OCI-M1 (cell line): ENCODE measurements around the gene PCDHGB6.
"Not testable (repeated sequence)": the region's sequence is repeated elsewhere in the genome, so short reads cannot be mapped to it uniquely, and the experiment has no call there.

Experiments used
- DNase-seq: peaks from one replicate; lab custom pipeline; 2025; lab: John Stamatoyannopoulos, UW

The PCDHGB6 gene

DNA sequence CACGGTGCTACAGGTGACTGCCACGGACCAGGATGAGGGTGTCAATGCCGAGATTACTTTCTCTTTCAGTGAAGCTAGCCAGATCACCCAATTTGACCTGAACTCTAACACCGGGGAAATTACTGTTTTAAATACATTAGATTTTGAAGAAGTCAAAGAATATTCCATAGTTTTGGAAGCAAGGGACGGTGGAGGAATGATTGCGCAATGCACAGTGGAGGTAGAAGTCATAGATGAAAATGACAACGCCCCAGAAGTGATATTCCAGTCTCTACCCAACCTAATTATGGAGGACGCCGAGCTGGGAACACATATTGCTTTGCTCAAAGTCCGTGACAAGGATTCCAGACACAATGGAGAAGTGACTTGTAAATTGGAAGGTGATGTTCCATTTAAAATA is 19.2 kb upstream of the PCDHGB6 start:
- DNase-seq, result no peak

DNA sequence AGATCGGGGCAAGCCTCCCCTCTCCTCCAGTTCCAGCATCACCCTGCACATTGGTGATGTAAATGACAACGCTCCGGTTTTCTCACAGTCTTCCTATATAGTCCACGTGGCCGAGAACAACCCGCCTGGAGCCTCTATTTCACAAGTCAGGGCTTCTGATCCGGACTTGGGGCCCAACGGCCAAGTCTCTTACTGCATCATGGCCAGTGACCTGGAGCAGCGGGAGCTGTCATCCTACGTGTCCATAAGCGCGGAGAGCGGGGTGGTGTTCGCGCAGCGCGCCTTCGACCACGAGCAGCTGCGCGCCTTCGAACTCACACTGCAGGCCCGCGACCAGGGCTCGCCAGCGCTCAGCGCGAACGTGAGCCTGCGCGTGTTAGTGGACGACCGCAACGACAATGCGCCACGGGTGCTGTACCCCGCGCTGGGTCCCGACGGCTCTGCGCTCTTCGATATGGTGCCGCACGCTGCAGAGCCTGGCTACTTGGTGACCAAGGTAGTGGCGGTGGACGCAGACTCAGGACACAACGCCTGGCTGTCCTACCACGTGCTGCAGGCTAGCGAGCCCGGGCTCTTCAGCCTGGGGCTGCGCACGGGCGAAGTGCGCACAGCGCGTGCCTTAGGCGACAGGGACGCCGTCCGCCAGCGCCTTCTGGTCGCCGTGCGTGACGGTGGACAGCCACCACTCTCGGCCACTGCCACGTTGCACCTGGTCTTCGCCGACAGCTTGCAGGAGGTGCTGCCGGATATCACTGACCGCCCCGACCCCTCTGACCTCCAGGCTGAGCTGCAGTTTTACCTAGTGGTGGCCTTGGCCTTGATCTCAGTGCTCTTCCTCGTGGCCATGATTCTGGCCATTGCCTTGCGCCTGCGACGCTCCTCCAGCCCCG is 18.4 kb upstream of the PCDHGB6 start:
- DNase-seq, result no peak

GRCh38 chr5:141392429-141393198 is 15.2 kb upstream of the PCDHGB6 start, which contains the start of gene PCDHGA8:
Gene PCDHGA8 (plus strand): TSS chr5:141392633. CDS start chr5:141392814, 181 bp downstream.
- no peak for DNase-seq

DNA sequence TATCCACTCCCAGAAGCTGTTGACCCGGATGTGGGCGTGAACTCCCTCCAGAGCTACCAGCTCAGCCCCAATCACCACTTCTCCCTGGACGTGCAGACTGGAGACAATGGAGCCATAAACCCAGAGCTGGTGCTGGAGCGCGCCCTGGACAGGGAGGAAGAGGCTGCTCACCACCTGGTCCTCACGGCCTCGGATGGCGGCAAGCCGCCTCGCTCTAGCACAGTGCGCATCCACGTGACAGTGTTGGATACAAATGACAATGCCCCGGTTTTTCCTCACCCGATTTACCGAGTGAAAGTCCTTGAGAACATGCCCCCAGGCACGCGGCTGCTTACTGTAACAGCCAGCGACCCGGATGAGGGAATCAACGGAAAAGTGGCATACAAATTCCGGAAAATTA is 14.6 kb upstream of the PCDHGB6 start:
- DNase-seq, result no peak

GRCh38 chr5:141394401-141395187 is 13.2 kb upstream of the PCDHGB6 start:
- not testable (repeated sequence) for DNase-seq

DNA sequence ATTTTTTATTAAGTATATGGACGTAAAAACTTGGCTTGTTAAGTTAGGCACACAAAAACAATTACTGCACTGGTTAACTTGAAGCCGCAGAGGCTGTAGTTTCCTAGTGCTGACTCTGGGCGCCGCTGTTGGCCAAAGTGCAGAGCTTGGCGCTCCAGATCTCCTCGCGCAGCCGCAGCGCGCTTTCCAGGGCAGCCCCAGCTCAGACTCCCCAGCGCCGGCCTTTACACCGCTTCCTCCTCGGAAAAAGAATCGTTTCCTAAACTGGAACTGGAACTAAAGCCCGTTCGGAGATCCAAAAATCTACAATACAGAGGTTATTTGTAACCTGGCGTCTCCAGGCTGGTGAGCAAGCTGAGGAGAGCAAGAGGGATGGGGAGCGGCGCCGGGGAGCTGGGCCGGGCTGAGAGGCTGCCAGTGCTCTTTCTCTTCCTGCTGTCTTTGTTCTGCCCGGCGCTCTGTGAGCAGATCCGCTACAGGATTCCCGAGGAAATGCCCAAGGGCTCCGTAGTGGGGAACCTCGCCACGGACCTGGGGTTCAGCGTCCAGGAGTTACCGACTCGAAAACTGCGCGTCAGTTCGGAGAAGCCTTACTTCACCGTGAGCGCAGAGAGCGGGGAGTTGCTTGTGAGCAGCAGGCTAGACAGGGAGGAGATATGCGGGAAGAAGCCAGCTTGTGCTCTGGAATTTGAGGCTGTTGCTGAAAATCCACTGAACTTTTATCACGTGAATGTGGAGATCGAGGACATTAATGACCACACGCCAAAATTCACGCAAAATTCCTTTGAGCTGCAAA is 9.9 kb upstream of the PCDHGB6 start, which contains the start of gene PCDHGB5:
Gene PCDHGB5, plus strand, starts transcription at position 192 of the 796 bp plus-strand sequence. Its CDS starts 181 bp downstream, at position 373.
- DNase-seq, result not testable (repeated sequence)

DNA sequence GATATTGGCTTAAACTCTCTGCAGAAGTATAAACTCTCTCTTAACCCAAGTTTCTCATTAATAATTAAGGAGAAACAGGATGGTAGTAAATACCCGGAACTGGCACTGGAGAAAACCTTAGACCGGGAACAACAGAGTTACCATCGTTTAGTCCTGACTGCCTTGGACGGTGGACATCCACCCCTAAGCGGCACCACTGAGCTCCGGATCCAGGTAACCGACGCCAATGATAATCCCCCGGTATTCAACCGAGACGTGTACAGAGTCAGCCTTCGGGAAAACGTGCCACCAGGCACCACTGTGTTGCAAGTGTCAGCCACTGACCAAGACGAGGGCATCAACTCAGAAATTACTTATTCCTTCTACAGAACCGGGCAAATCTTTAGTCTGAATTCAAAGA is 9.2 kb upstream of the PCDHGB6 start:
- no peak for DNase-seq

- no peak for DNase-seq
Measured at GRCh38 chr5:141399555-141400258, 8.1 kb upstream of the PCDHGB6 start.

- DNase-seq, result peak; percentile 29
Measured at GRCh38 chr5:141402553-141403243, 5.1 kb upstream of the PCDHGB6 start, which contains the start of gene PCDHGA9. Gene PCDHGA9 (plus strand): TSS chr5:141402778. CDS start chr5:141402953, 175 bp downstream.

GRCh38 chr5:141403387-141403786 is 4.4 kb upstream of the PCDHGB6 start:
- DNase-seq, result no peak

DNA sequence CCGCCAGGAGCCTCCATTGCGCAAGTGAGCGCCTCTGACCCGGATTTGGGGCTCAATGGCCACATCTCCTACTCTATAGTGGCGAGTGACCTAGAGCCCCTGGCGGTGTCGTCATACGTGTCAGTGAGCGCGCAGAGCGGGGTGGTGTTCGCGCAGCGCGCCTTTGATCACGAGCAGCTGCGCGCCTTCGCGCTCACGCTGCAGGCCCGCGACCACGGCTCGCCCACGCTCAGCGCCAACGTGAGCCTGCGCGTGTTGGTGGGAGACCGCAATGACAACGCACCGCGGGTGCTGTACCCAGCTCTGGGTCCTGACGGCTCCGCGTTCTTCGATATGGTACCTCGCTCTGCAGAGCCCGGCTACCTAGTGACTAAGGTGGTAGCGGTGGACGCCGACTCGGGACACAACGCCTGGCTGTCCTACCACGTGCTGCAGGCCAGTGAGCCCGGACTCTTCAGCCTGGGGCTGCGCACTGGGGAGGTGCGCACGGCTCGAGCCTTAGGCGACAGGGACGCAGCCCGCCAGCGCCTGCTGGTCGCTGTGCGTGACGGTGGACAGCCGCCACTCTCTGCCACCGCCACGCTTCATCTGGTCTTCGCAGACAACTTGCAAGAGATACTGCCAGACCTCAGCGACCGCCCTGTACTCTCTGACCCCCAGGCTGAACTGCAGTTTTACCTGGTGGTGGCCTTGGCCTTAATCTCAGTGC is 1.9 kb downstream of the PCDHGB6 start:
- no peak for DNase-seq

GRCh38 chr5:141411575-141411974 is 3.8 kb downstream of the PCDHGB6 start:
- no peak for DNase-seq

DNA sequence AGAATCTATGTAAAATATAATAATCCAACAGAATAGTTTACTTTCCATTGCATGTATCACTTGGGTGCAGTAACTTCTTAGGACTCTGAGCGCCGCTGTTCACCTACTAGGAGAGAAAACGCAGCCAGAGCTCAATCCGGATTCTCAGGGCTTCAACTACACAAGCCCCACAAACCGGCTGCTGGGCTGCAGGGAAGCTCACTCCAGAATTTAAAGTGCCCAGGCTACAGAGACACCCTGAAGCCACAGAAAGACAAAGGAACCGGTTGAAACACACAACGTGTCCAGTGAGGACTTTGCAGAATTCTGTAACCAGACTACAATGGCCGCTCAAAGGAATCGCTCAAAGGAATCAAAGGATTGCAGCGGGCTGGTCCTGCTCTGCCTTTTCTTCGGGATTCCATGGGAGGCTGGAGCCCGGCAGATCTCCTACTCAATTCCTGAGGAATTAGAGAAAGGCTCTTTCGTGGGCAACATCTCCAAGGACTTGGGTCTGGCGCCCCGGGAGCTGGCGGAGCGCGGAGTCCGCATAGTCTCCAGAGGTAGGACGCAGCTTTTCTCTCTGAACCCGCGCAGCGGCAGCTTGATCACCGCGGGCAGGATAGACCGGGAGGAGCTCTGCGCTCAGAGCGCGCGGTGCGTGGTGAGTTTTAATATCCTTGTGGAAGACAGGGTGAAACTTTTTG is 5.2 kb downstream of the PCDHGB6 start, which contains the start of gene PCDHGA10:
Gene PCDHGA10, plus strand, starts transcription at position 134 of the 686 bp plus-strand sequence. Its CDS starts 189 bp downstream, at position 323.
- peak; percentile 89 for DNase-seq

DNA sequence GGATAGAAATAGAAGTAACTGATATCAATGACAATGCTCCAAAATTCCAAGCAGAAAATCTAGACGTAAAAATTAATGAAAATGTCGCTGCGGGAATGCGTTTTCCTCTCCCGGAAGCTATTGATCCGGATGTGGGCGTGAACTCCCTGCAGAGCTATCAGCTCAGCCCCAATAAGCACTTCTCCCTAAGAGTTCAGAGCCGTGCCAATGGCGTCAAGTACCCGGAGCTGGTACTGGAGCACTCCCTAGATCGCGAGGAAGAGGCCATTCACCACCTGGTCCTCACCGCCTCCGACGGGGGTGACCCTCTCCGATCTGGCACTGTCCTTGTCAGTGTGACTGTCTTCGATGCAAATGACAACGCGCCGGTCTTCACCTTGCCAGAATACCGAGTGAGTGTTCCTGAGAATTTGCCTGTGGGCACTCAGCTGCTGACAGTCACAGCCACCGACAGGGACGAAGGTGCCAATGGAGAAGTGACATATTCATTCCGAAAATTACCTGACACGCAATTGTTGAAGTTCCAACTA is 5.8 kb downstream of the PCDHGB6 start:
- no peak for DNase-seq

GRCh38 chr5:141414548-141415274 is 6.9 kb downstream of the PCDHGB6 start:
- DNase-seq, result not testable (repeated sequence)

DNA sequence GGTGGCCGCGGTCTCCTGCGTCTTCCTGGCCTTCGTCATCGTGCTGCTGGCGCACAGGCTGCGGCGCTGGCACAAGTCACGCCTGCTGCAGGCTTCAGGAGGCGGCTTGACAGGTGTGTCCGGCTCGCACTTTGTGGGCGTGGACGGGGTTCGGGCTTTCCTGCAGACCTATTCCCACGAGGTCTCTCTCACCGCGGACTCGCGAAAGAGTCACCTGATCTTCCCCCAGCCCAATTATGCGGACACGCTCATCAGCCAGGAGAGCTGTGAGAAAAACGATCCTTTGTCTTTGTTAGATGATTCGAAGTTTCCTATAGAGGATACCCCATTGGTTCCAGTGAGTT is 7.4 kb downstream of the PCDHGB6 start:
- not testable (repeated sequence) for DNase-seq

- peak; percentile 31 for DNase-seq
Measured at GRCh38 chr5:141417494-141418172, 9.8 kb downstream of the PCDHGB6 start, which contains the start of gene PCDHGB7. Gene PCDHGB7 (plus strand): TSS chr5:141417677. CDS start chr5:141417860, 183 bp downstream.
